ENCODE results near the gene PDZRN3. TPM values are rescaled to one million over a fixed set of nuclear protein-coding genes. Genes with fewer than 3 reads are reported as not detected.
A peak's percentile ranks its signal among the peaks of the same experiment; 100 is the strongest.

PDZRN3 gene
- total and polyA plus RNA-seq, 3 donors from 2014 or later, result 15.8 to 30.8 (median 23.1) TPM

- TF ChIP-seq POLR2A (IDR thresholded peaks at IDR 0.05) (no peak), CTCF (IDR thresholded peaks at IDR 0.05) (no peak)
- no peaks in the 10 kb centered on the region for H3K36me3 ChIP-seq (ENCODE audit: low read depth, missing control alignments)
- H3K4me1 ChIP-seq, result peaks cover 8% of the 10 kb centered on the region
- no peak overlapping the region for H3K4me3 ChIP-seq
- 91 to 92% methylated on average over 2 of the region's 2 CpGs for WGBS, 2 donors
- H3K27me3 ChIP-seq, result no peaks in the 10 kb centered on the region
- no peak for DNase-seq
- intact Hi-C loops (cut with DNase I; ENCODE audit: low total_unique reads), result no loop called here
- H3K9me3 ChIP-seq, result no peaks in the 10 kb centered on the region
- H3K27ac ChIP-seq, result peak overlapping the region in 1 of 2 donors; percentile 43
Measured at GRCh38 chr3:73601481-73601880, 23.3 kb downstream of the PDZRN3 start.

- DNase-seq, result no peak
- 28 to 43% methylated on average over 4 of the region's 4 CpGs for WGBS, 2 donors
- H3K36me3 ChIP-seq (ENCODE audit: low read depth, missing control alignments), result no peaks in the 10 kb centered on the region
- intact Hi-C loops (cut with DNase I; ENCODE audit: low total_unique reads), result no loop called here
- no peaks in the 10 kb centered on the region for H3K9me3 ChIP-seq
- TF ChIP-seq POLR2A (IDR thresholded peaks at IDR 0.05) (no peak), CTCF (IDR thresholded peaks at IDR 0.05) (no peak)
- H3K27ac ChIP-seq, result peak overlapping the region in 1 of 2 donors; percentile 43
- no peaks in the 10 kb centered on the region for H3K27me3 ChIP-seq
- H3K4me1 ChIP-seq, result peaks cover 8% of the 10 kb centered on the region
- H3K4me3 ChIP-seq, result no peak overlapping the region
Measured at GRCh38 chr3:73601011-73601410, 23.7 kb downstream of the PDZRN3 start.

- peak; percentile 61 for DNase-seq
- no peaks in the 10 kb centered on the region for H3K9me3 ChIP-seq
- TF ChIP-seq CTCF (IDR thresholded peaks at IDR 0.05), result no peak
- no peak for TF ChIP-seq POLR2A (IDR thresholded peaks at IDR 0.05)
- no peak overlapping the region for H3K27ac ChIP-seq
- 23 to 33% methylated on average over 5 of the region's 5 CpGs for WGBS, 2 donors
- intact Hi-C loops (cut with DNase I; ENCODE audit: low total_unique reads), result no loop called here
- H3K4me1 ChIP-seq, result peaks cover 8% of the 10 kb centered on the region
- H3K36me3 ChIP-seq (ENCODE audit: low read depth, missing control alignments), result no peaks in the 10 kb centered on the region
- H3K4me3 ChIP-seq, result no peak overlapping the region
- no peaks in the 10 kb centered on the region for H3K27me3 ChIP-seq
Measured at GRCh38 chr3:73600293-73600938, 24.3 kb downstream of the PDZRN3 start.

- DNase-seq, result no peak
- 88 to 89% methylated on average over 3 of the region's 3 CpGs for WGBS, 2 donors
- Histone ChIP-seq H3K4me1 (peaks cover 8% of the 10 kb centered on the region), H3K4me3 (no peak overlapping the region), H3K36me3 (ENCODE audit: low read depth, missing control alignments) (no peaks in the 10 kb centered on the region), H3K27me3 (no peaks in the 10 kb centered on the region), H3K27ac (no peak overlapping the region), H3K9me3 (no peaks in the 10 kb centered on the region)
- intact Hi-C loops (cut with DNase I; ENCODE audit: low total_unique reads), result no loop called here
- TF ChIP-seq CTCF (IDR thresholded peaks at IDR 0.05) (no peak), POLR2A (IDR thresholded peaks at IDR 0.05) (no peak)
Measured at GRCh38 chr3:73599605-73600004, 25.1 kb downstream of the PDZRN3 start.

- Histone ChIP-seq H3K4me3 (no peak overlapping the region), H3K27ac (no peak overlapping the region), H3K27me3 (no peaks in the 10 kb centered on the region), H3K36me3 (ENCODE audit: low read depth, missing control alignments) (no peaks in the 10 kb centered on the region), H3K9me3 (no peaks in the 10 kb centered on the region), H3K4me1 (peaks cover 8% of the 10 kb centered on the region)
- no peak for DNase-seq
- TF ChIP-seq POLR2A (IDR thresholded peaks at IDR 0.05), result no peak
- TF ChIP-seq CTCF (IDR thresholded peaks at IDR 0.05), result no peak
- WGBS, 2 donors, result 88 to 96% methylated on average over 3 of the region's 3 CpGs
- intact Hi-C loops (cut with DNase I; ENCODE audit: low total_unique reads), result no loop called here
Measured at GRCh38 chr3:73597476-73597875, 27.3 kb downstream of the PDZRN3 start.
